GM18873 (cell line): ENCODE measurements around the gene MFSD11.
"Not testable (repeated sequence)": the region's sequence is repeated elsewhere in the genome, so short reads cannot be mapped to it uniquely, and the experiment has no call there.

Experiments
- ATAC-seq: cut with Tn5 transposase; IDR thresholded peaks from one replicate; pipeline ENCODE4 v1.9.1; 2021; ENCODE audit warnings: mild to moderate bottlenecking, moderate library complexity, moderate number of reproducible peaks; ENCODE audit not compliant: unreplicated experiment, low FRiP score

MFSD11 gene

GRCh38 chr17:76707985-76708807, 29.7 kb upstream of the MFSD11 start:
- no peak for ATAC-seq

DNA sequence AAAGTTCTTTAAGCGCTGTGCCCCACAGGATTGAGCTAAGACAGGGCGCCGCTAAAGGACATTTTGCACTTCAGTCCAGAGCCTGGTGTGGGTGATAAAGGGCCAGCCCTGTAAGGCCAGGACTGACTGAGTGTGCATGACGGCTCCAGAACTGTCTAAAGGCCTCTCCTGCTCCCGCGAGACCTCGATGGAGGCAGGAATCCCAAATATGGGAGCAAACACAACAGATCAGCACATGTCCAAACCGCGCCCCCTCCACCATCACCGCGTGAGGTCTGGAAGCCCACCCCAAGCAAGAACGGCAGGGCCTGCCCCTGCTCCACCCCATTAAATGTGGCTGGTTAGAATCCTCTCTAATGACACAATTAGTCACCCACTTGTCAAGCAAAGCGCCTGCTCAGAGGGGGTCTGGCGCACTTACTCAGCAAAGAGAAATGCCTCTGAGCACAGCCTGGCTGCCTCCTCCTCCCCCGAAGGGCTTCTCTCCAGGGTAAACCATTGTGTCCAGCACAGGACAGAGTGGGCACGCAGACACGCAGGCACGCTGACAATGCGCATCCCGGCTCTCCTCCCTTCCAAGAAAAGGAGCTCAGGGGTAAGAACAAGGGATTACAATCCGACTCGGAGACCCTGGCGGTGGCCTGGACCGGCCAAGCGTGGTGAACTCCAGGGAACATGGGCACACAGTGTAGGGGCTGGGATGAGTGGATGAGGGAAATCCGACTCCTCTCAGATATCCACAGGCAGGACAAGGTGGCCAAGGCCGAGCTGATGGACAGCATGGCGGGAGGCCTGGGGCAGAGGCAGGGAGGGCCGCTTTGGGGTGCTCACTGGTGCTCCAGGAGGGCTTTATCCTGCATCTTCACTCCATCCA, 28.6 kb upstream of the MFSD11 start:
- no peak for ATAC-seq

GRCh38 chr17:76709951-76710862, 27.7 kb upstream of the MFSD11 start:
- ATAC-seq: not testable (repeated sequence)

GRCh38 chr17:76710863-76711611, 26.9 kb upstream of the MFSD11 start, which contains the start of gene MXRA7:
Gene MXRA7 (minus strand): TSS chr17:76710965. CDS start chr17:76710946, 19 bp downstream.
- no peak for ATAC-seq

DNA sequence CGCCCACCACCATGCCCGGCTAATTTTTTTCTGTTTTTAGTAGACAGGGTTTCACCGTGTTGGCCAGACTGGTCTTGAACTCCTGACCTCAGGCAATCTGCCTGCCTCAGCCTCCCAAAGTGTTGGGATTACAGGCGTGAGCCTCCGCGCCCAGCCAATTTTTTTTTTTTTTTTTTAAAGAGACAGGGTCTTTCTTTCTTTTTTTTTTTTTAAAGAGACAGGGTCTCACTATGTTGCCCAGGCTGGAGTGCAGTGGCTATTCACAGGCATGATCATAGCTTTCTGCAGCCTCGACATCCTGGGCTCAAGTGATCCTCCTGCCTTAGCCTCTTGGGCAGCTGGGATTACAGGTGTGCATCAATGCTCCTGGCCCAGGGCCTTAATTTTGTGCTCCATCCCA, 25.6 kb upstream of the MFSD11 start:
- ATAC-seq: not testable (repeated sequence)

- ATAC-seq: no peak
These were observed 24.2 kb upstream of the MFSD11 start for GRCh38 chr17:76713765-76714164.

- no peak for ATAC-seq
These were observed 23.6 kb upstream of the MFSD11 start for GRCh38 chr17:76714336-76714735.

GRCh38 chr17:76714822-76715495, 23.0 kb upstream of the MFSD11 start:
- ATAC-seq: no peak

- no peak for ATAC-seq
These were observed 22.5 kb upstream of the MFSD11 start for GRCh38 chr17:76715496-76715830.

GRCh38 chr17:76716146-76716838, 21.6 kb upstream of the MFSD11 start:
- ATAC-seq: no peak

GRCh38 chr17:76716839-76717215, 21.1 kb upstream of the MFSD11 start:
- ATAC-seq: no peak

GRCh38 chr17:76718516-76718915, 19.4 kb upstream of the MFSD11 start:
- no peak for ATAC-seq

DNA sequence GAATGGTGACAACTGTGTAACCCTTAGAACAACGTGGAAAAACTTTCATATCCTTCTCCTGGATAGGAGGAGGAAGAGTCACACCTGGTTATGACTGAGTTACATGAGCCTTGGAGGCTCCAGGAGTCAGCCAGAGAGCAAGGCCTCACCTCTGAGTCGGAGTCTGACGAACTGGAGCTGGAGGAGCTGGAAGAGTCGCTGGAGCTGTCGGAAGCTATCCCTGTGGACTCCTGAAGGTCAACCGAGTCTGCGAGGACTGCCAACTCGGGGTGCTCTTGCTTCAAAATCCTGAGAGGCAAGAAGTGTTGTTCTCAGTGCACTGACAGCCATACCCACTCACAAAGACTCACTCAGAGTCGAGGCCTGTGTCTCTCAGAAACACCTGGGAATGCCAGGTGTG, 17.7 kb upstream of the MFSD11 start:
- no peak for ATAC-seq

DNA sequence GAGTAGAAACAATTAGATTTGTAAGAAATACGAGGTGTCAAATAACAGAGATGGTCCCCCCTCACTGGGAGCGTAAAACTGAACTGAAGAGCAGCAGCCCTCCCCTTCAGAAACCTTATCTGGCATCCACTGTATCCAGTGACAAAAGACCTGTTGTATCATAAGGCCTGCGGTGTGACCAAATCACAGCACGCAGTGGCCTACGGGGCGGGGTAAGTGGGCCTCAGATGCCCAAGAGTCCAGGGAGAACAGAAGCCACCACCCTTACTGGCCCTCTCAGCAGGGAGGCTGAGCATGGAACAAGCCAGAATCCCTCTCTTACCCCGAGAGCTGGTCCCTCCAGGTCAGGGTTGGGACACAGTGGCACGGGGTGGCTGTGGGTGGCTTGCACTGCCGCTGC, 17.0 kb upstream of the MFSD11 start:
- ATAC-seq: no peak

DNA sequence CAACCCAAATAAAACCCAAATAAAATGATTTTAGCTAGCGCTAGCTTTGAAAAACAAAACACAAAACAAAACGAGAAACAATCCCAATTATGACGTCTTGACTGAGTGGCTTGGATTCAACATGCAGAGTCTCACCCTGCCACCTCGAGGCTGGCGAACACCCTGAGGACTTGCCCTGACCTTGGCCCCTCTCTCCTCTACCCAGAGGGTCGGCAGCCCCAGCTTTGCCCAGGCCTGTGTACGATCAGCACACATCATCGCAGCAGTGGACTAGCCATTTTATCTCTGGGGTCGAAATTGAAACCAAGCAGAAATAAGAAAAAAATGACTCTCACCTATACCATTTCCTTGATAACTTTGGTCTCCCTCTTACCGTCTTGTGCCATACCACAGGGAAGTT, 16.5 kb upstream of the MFSD11 start:
- ATAC-seq: no peak

- no peak for ATAC-seq
These were observed 15.6 kb upstream of the MFSD11 start for GRCh38 chr17:76722279-76722678.

DNA sequence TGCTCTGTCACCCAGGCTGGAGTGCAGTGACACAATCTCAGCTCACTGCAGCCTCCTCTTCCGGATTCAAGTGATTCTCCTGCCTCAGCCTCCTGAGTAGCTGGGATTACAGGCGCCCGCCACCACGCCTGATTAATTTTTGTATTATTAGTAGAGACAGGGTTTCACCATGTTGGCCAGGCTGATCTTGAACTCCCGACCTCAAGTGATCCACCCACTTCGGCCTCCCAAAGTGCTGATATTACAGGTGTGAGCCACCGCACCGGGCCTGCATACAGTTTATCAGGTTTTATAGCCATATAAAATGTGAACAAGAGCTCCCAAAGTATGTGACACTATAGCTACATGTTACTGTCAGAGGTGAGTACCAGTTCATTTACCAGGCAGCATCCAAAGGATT, 14.9 kb upstream of the MFSD11 start:
- ATAC-seq: not testable (repeated sequence)

GRCh38 chr17:76723812-76724211, 14.1 kb upstream of the MFSD11 start:
- no peak for ATAC-seq
